Smooth muscle cell of the brain vasculature (primary cell): ENCODE data around the gene PIK3CD.
"Not testable (repeated sequence)": the region's sequence is repeated elsewhere in the genome, so short reads cannot be mapped to it uniquely, and the experiment has no call there.

Source experiments
- DNase-seq: peaks from one replicate; pipeline ENCODE4 v3.0.0-alpha.2; 2012; ENCODE audit warnings: low read depth, low spot score

The PIK3CD gene

GRCh38 chr1:9688599-9688998 is 37.1 kb downstream of the PIK3CD start:
- DNase-seq: no peak

DNA sequence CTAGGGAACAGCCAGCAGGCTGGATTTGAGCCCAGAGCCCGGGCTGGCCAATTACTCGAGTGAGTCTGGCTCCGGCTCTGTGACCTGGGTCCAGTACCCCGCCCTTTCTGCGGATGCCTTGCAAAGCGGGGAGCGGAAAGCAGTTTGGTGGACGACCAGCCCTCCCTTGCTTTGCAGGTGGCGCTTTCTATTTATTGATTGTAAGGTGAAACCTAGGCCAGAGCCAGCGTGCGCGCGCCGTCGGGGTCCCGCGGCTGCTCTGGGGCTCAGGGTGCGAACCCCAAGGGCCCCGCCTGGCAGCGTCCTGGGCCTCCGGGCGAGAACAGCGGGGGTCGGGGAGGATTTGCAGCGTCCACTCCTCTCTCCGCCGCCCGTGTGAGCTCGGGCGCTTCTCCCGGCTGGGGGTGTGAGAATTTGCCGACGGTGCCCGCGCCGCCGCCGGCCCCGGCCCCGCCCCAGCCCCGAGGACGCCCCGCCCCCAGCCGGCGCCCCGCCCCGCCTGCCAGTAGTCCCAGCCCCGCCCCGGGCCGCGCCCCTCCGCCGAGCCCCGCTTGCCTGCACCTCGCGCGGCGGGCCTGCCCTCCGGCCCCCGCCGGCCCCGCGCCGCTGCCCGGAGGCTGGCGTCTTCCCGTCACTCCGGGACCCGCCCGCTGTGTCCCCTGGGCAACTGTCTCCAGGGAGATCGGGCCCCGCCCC is 37.6 kb downstream of the PIK3CD start:
- DNase-seq: no peak

DNA sequence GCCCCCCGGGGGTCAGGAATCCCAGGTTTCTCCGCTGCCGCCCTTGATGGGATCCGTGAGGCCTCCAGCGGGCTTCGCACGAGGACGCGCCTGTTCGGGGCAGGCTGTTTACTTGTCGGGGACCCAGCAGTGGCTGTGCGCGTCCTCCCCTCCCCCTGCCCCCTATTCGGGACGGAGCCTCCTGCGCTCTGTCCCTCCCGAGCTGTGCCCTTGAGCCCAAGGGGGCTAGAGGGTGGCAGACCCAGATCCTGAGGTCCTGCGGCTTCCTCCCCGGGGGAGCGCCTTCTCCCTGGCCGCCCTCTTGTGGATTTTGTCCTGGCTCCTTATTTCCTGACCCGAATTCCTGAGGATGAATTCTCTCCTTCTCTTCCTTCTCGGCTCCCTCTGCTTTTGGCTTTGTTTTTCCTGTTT is 38.4 kb downstream of the PIK3CD start:
- DNase-seq: no peak

GRCh38 chr1:9690440-9691107 is 39.0 kb downstream of the PIK3CD start:
- no peak for DNase-seq

DNA sequence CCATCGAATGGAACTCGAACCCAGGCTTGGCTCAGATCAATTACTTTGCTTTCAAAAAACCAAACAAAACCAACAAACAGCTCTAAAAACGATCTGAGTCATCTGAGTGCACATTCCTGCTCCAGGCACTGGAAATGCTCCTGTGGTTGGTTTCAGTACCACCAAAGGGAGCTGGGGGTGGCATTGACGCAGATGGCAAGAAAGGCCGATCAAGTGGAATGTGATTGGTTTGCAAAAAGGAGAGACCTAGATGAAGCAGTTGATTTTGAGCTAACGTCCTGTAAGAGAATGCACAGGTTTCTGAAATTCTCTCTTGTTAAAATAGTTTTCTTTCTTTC is 39.5 kb downstream of the PIK3CD start:
- no peak for DNase-seq

DNA sequence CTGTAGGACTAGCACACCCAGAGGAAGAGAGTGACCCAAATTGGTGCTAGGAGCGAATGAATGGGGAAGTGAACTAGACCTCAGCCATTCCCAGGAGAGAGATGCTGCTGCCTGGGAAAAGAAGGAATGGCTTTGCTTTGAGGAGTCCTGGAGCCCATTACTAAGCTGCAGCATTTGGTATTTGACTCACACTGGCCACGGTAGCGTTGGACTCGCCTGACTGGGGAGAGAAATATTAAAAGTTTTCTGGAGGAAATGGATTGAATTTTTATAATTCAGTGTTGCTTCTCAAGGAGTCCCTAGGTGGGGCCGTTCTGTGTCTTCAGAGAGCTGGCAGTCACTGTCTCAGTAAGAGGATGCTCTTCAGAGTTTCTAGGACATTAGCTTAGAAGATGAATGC is 40.2 kb downstream of the PIK3CD start:
- DNase-seq: no peak

DNA sequence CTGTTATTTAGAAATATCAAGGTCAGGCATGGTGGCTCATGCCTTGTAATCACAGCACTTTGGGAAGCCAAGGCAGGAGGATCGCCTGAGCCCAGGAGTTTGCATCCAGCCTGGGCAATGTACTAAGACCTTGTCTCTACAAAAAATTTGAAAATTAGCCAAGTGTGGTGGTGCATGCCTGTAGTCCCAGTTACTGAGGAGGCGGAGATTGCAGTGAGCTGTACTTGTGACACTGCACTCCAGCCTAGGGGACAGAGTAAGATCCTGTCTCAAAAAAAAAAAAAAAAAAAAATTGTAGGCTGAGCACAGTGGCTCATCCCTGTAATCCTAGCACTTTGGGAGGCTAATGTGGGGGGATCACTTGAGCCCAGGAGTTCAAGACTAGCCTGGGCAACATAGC is 45.3 kb downstream of the PIK3CD start:
- DNase-seq: no peak

GRCh38 chr1:9699361-9699760 is 47.8 kb downstream of the PIK3CD start:
- DNase-seq: no peak

GRCh38 chr1:9700340-9700739 is 48.8 kb downstream of the PIK3CD start:
- DNase-seq: no peak

GRCh38 chr1:9701665-9702064 is 50.1 kb downstream of the PIK3CD start:
- no peak for DNase-seq

DNA sequence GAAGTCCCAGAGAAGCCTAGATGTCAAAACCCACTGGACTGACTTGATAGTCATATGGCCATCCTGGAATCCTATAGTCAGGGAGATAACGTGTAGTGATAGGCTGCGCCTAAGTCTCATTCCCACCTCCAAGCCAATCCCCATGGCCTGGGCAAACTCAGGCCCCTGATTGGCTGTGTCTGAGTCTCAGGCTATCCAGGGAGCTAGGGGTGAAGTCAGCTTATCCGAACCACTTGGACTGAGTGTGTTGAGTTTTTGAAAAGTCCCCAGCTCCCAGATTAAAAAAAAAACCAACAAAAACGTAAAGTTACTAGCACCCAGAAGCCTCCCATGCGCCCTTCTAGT is 51.6 kb downstream of the PIK3CD start:
- DNase-seq: no peak

- DNase-seq: no peak
Observed at GRCh38 chr1:9703681-9704080, 52.1 kb downstream of the PIK3CD start.

DNA sequence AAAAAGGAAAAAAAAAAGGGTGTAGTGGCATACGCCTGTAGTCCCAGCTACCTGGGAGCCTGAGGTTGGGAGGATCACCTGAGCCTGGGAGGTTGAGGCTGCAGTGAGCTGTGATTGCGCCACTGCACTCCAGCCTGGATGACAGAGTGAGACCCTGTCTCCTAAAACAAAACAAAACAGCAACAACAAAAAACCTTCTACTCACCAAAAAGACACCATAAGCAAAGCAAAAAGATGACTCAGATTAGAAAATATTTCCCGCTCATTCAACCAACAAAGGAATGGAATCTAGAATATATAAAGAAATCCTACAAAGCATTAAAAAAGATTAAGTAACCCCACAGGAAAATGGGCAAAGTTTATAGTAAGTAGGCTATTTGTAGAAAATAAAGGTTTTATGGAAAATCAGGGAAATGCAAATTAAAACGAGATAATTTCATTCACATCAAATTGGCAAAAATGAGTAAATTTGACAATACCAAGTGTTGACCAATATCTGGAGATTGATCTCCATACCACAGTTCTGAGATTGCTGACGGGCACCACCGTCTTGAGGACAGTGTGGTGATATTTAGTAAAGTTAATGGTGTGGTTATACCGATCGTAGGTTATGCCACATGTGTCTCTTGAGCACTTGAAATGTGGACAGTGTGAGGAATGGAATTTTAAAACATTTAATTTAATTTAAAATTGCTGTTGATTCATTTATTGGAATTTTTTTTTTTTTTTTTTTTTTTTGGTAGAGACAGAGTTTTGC is 54.0 kb downstream of the PIK3CD start:
- no peak for DNase-seq

- DNase-seq: no peak
Observed at GRCh38 chr1:9706178-9706577, 54.6 kb downstream of the PIK3CD start.

GRCh38 chr1:9710037-9710436 is 58.5 kb downstream of the PIK3CD start:
- DNase-seq: no peak

DNA sequence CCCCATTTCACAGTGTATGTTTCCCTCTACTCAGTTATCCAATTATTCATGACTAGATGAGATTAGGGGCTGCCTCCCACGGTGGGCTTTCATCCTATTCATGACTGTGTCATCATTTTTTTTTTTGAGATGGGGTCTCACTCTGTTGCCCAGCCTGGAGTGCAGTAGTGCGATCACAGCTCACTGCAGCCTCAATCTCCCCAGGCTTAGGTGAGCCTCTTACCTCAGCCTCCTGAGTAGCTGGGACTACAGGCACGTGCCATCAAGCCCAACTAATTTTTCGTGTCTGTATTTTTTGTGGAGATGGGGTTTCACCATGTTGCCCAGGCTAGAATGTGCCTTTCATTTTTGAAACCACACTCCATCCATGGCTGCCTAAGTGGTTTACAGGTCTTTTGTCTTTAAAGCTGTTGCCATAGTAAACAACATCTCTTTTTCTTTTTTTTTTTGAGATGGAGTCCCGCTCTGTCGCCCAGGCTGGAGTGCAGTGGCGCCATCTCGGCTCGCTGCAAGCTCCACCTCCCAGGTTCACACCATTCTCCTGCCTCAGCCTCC is 60.0 kb downstream of the PIK3CD start:
- no peak for DNase-seq

- DNase-seq: not testable (repeated sequence)
Observed at GRCh38 chr1:9712767-9713166, 61.2 kb downstream of the PIK3CD start.

- DNase-seq: no peak
Observed at GRCh38 chr1:9714257-9714718, 62.8 kb downstream of the PIK3CD start.

GRCh38 chr1:9715536-9716226 is 64.2 kb downstream of the PIK3CD start:
- no peak for DNase-seq

GRCh38 chr1:9716404-9717192 is 65.1 kb downstream of the PIK3CD start:
- DNase-seq: no peak
